Right lung (tissue), 5 donors: ENCODE data around the gene POLG2. TPM values are rescaled to one million over a fixed set of nuclear protein-coding genes. Genes with fewer than 3 reads are reported as not detected.
"Not testable (repeated sequence)": the region's sequence is repeated elsewhere in the genome, so short reads cannot be mapped to it uniquely, and the experiment has no call there.

ENCODE experiments used
- DNase-seq, 2 donors: peaks; one replicate each; pipeline ENCODE4 v3.0.0-alpha.2; 2013
- polyA plus RNA-seq, 5 donors: library from polyadenylated mRNA; unstranded; fragments of 120-200 nt; gene quantifications; one replicate each; pipeline versions ENCODE4 v1.2.1 to v1.2.3, GENCODE V29; 2013; ENCODE audit warnings: inconsistent platforms in 1 of 5, low replicate concordance in 1 of 5; ENCODE audit not compliant: insufficient read length in 5 of 5, insufficient read depth in 1 of 5

The POLG2 gene
- polyA plus RNA-seq, 5 donors, result 32.5 to 63.5 (median 47.6) TPM

DNA sequence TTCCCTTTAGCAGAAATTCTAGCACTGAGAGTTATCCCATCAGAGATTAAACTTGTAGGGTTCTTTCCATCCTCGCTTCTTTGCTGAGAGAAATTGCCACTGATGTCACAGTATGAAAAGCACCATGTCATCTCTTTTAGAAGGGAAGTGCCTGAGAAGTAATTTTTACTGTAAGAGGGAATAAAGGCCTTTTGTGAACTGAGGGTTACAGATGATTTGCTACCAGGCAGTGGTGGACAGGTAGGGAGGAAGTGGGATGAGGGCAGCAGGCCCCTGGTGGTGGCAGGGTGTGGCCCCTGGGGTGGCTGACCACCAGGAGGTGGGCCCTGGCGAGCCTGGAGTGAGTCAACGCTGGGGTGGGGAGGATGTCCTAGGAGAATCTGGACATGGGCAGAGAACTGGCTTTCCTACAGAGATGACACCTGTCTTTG is 54.3 kb downstream of the POLG2 start:
- DNase-seq, result no peak

DNA sequence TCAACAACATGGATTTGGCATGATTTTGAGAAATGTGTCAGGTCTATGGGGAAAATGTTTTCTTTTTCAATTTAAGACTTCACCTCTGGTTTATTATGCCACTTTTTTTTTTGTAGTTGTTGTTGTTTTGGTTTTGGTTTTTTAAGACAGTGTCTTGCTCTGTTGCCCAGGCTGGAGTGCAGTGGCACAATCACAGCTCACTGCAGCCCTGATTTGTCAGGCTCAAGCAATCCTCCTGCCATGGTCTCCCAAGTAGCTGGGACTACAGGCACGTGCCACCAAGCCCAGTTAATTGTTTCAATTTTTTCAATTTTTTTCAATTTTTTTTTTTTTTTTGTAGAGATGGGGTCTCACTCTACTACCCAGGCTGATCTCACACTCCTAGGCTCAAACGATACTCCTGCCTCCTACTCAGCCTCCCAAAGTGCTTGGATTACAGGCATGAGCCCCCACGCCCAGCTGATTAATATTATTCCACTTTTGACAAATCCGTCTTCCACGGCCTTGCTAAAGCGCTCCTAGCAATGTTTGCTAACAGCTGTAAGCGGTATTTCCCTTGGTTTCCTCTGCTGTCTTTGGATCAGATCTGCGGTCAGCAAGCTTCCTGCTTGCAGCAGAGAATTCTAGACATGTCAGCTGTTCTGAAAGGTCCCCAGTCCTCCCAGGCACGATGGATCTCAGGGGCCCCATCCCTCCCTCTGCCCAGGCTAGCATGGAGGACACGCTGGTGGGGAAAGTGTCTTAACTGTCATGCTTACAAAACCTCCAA is 54.9 kb downstream of the POLG2 start:
- peak in 1 of 2 donors; percentile 6 for DNase-seq

DNA sequence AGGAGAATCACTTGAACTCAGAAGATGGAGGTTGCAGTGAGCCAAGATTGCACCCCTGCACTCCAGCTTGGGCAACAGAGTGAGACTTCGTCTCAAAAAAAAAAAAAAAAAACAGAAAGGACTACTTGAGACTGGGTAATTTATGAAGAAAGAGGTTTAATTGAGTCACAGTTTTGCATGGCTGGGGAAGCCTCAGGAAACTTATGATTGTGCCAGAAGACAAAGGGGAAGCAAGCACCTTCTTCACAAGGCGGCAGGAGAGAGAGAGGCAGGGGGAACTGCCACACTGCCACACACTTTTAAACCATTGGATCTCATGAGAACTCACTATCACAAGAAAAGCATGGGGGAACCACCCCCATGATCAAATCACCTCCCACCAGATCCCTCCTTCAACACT is 56.9 kb downstream of the POLG2 start:
- no peak for DNase-seq

DNA sequence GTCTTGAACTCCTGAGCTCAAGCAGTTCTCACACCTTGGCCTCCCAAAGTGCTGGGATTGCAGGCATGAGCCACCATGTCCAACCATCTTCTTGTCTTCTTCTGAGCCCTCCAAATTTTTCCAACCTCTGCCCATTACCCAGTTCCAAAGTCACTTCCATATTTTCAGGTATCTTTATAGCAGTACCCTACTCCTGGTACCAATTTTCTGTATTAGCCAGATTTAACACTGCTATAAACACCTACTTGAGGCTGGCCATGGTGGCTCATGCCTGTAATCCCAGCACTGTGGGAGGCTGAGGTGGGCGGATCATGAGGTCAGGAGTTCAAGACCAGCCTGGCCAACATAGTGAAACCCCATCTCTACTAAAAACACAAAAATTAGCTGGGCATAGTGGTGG is 57.3 kb downstream of the POLG2 start:
- not testable (repeated sequence) for DNase-seq

DNA sequence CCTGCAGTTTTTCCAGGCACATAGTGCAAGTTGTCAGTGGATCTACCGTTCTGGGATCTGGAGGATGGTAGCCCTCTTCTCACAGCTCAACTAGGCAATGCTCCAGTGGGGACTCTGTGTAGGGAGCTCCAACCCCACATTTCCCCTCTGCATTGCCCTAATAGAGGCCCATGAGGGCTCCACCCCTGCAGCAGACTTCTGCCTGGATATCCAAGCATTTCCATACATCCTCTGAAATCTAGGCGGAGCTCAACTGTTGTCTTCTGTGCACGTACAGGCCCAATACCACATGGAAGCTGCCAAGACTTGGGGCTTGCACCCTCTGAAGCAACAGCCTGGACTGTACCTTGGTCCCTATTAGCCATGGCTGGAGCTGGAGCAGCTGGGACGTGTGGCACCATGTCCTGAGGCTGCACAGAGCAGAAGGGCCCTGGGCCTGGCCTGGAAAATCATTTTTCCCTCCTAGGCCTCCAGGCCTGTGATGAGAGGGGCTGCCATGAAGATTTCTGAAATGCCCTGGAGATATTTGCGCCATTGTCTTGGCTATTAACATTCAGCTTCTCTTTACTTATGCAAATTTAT is 58.8 kb downstream of the POLG2 start:
- no peak for DNase-seq

DNA sequence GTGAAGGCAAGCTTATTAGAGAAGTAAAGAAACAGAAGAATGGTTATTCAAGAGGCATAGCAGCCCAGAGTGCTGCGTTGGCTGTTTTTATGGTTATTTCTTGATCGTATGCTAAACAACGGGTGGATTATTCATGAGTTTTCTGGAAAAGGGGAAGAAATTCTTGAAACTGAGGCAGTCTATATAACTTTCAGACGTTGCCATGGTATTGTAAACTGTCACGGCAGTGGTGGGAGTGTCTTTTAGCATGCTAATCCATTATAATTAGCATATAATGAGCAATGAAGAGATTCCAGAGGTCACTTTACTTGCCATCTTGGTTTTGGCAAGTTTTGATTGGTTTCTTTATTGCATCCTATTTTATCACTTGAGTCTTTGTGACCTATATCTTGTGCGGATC is 65.3 kb downstream of the POLG2 start:
- no peak for DNase-seq

DNA sequence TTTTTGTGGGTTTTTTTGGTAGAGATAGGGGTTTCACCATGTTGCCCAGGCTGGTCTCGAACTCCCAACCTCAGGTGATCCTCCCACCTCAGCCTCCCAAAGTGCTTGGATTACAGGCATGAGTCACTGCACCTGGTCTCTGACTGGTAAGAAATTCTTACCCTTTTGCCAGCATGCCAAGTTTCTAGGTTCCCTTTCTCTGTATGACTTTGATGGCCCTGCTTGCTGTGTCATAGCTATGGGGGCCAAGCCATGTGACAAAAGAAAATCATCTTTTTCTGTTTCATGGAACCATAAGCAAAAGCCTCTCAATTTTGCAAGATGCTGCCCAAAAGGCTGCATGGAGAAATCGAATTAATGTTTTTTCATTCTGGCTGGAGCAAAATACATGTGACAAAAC is 66.8 kb downstream of the POLG2 start:
- DNase-seq, result not testable (repeated sequence)

DNA sequence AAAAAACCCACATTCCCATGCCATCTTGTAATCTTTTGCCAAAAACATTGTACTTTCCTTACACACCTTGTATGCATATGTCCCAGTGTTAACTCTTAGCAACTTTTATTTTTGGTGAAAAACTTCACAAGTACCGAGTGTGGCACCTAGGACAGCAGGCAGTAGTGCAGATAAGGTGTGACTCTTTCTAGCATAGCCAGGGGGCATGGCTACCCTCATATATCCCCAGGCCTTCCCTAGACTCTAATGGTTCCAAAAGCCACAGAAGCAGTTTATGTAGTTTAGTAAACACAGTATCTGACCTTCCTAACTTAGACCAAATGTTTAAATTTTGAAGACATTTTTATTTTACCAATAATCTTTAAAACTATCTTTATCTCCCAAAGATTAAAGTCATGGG is 68.4 kb downstream of the POLG2 start:
- no peak for DNase-seq

Other genes with a start within 250 kb of the POLG2 start
- 10 to 100 TPM; 19.5 to 29.5 (median 23.3) TPM for gene TEX2, start 233.8 kb downstream of the POLG2 start, polyA plus RNA-seq
- gene PECAM1, start 106.2 kb downstream of the POLG2 start, polyA plus RNA-seq, result 100 to 1,000 TPM; 254 to 386 (median 364) TPM
- gene MILR1, start 47.9 kb downstream of the POLG2 start, polyA plus RNA-seq, result 1 to 10 TPM; 2.5 to 5.2 (median 3.2) TPM
- 100 to 1,000 TPM; 673 to 854 (median 735) TPM for gene DDX5, start 9.2 kb upstream of the POLG2 start, polyA plus RNA-seq
- 100 to 1,000 TPM; 105 to 190 (median 149) TPM for gene CEP95, start 9.9 kb upstream of the POLG2 start, polyA plus RNA-seq
- 10 to 100 TPM; 36.2 to 63.4 (median 61.6) TPM for gene SMURF2, start 165.3 kb upstream of the POLG2 start, polyA plus RNA-seq